ENCODE results near the gene PDLIM5. TPM values are rescaled to one million over a fixed set of nuclear protein-coding genes. Genes with fewer than 3 reads are reported as not detected.

Gene PDLIM5
- total RNA-seq, 1 donor from 2014 or later = 83.5 TPM

Other genes starting within 250 kb of the PDLIM5 start
- 43.0 TPM for gene SMARCAD1, start 244.1 kb upstream of the PDLIM5 start, total RNA-seq (ENCODE audit: unreplicated experiment)
- 0.33 TPM for gene HPGDS, start 109.1 kb upstream of the PDLIM5 start, total RNA-seq (ENCODE audit: unreplicated experiment)